DND-41 (cell line): ENCODE measurements around the gene RBPJ.

ENCODE experiments used
- ATAC-seq: fragments of 200-7000 bp; cut with Tn5 transposase; 3 replicates; pipeline ENCODE4 v1.9.1; 2021; ENCODE audit warnings: low read depth; ENCODE audit not compliant: insufficient read depth
- DNase-seq: peaks from one replicate; pipeline ENCODE4 v3.0.0-alpha.2; 2020
- H2AFZ ChIP-seq: 2 replicates; pipeline ENCODE4 v1.6.0; 2012; ENCODE audit warnings: low read depth, low read length
- H3K27ac ChIP-seq: 2 replicates; pipeline ENCODE4 v1.5.1; 2012; ENCODE audit warnings: low read length, inconsistent platforms
- H3K27me3 ChIP-seq: fragments of 200-600 bp; sonication (generic); 2 replicates; pipeline ENCODE4 v1.6.0; 2012; ENCODE audit warnings: low read length, mild to moderate bottlenecking, inconsistent platforms; ENCODE audit not compliant: insufficient read depth, poor library complexity
- H3K36me3 ChIP-seq: 2 replicates; pipeline ENCODE4 v1.5.1; 2012; ENCODE audit warnings: low read length, inconsistent platforms; ENCODE audit not compliant: insufficient read depth
- H3K4me1 ChIP-seq: 2 replicates; pipeline ENCODE4 v1.5.1; 2012; ENCODE audit warnings: mild to moderate bottlenecking, low read length; ENCODE audit not compliant: insufficient read depth
- H3K4me2 ChIP-seq: 2 replicates; pipeline ENCODE4 v1.6.0; 2012; ENCODE audit warnings: mild to moderate bottlenecking, moderate library complexity, low read length, inconsistent platforms; ENCODE audit not compliant: insufficient read depth
- H3K4me3 ChIP-seq, 2 experiments: fragments of 200-600 bp in 1 of 2; shearing (Covaris generic) in 1 of 2; 2 replicates each; pipeline ENCODE4 v1.5.1; 2012 to 2016; ENCODE audit warnings: inconsistent platforms in 2 of 2, low read length in 2 of 2, mild to moderate bottlenecking in 2 of 2, low read depth in 1 of 2, moderate library complexity in 1 of 2
- H3K79me2 ChIP-seq: 2 replicates; pipeline ENCODE4 v1.6.0; 2012; ENCODE audit warnings: low read length, inconsistent platforms; ENCODE audit not compliant: insufficient read depth
- H3K9ac ChIP-seq: 2 replicates; pipeline ENCODE4 v1.6.0; 2012; ENCODE audit warnings: low read depth, mild to moderate bottlenecking, inconsistent platforms, low read length, moderate library complexity
- H3K9me3 ChIP-seq: 2 replicates; pipeline ENCODE4 v1.5.1; 2012; ENCODE audit warnings: low read length, moderate library complexity, mild to moderate bottlenecking, inconsistent platforms; ENCODE audit not compliant: insufficient read depth, severe bottlenecking
- H4K20me1 ChIP-seq: 2 replicates; pipeline ENCODE4 v1.6.0; 2012; ENCODE audit warnings: low read length; ENCODE audit not compliant: insufficient read depth
- CTCF ChIP-seq: IDR thresholded peaks from 2 replicates; pipeline ENCODE4 v1.5.1; 2012; ENCODE audit warnings: borderline replicate concordance, low read length, moderate library complexity, mild to moderate bottlenecking; ENCODE audit not compliant: poor library complexity, severe bottlenecking; ENCODE audit errors: extremely low read depth
- EZH2 ChIP-seq: IDR thresholded peaks from 3 replicates; pipeline ENCODE4 v1.6.1; 2012; ENCODE audit warnings: borderline replicate concordance, low read depth, mild to moderate bottlenecking, moderate library complexity, low read length, inconsistent platforms; ENCODE audit not compliant: severe bottlenecking

RBPJ gene

DNA sequence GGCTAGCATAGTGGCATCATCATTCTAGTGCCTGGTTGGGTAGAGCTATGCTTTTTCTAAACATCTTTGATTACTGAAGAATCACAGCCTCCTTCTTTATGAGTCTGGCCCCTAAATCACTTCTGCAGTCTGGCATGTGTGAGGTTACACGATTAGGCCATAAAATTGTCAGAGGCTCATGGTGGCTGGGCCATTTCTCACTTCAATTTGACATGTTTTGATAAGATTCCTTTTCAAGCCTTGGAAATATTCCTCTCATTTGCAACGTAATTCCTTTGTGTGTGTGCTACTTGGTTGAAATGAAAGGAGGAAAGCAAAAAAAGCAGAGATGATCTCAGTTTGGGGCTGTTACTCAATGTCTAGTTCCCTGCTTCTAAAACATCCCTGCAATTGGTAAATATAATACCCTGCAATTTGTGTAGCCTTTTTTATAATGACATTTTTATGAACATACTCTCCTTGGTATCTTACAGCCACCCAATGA lies 163.3 kb downstream of the RBPJ start:
- H3K79me2 ChIP-seq, result no peaks in the 10 kb centered on the region
- H3K27me3 ChIP-seq, result no peaks in the 10 kb centered on the region
- H3K4me3 ChIP-seq, result no peak overlapping the region
- DNase-seq, result no peak
- H2AFZ ChIP-seq, result no peak overlapping the region
- H3K36me3 ChIP-seq, result no peaks in the 10 kb centered on the region
- ATAC-seq, result no peak
- no peak overlapping the region for H3K4me2 ChIP-seq
- H3K4me1 ChIP-seq, result no peaks in the 10 kb centered on the region
- H3K9ac ChIP-seq, result no peak overlapping the region
- H3K27ac ChIP-seq, result no peak overlapping the region
- TF ChIP-seq CTCF, result no peak
- TF ChIP-seq EZH2, result no peak
- no peaks in the 10 kb centered on the region for H4K20me1 ChIP-seq
- H3K9me3 ChIP-seq, result no peaks in the 10 kb centered on the region

DNA sequence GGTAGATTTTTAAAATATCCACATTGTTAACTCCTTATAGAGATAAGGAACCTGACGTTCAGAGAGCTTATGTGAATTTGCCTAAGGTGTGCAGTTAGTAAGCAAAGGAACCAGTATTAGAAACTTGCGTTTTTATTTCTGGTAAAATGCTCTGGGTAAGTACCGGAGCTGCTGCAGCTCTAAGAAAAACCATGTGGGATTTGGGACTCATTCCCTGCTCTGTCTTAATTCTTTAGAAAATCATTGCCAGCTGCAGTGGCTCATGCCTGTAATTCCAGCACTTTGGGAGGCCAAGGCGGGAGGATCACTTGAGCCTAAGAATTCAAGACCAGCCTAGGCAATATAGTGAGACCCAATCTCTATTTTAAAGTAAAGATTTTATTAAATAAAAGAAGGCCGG lies 163.7 kb downstream of the RBPJ start:
- ATAC-seq (no peak), DNase-seq (no peak)
- Histone ChIP-seq H3K79me2 (no peaks in the 10 kb centered on the region), H3K9me3 (no peaks in the 10 kb centered on the region), H3K4me1 (no peaks in the 10 kb centered on the region), H2AFZ (no peak overlapping the region), H3K36me3 (no peaks in the 10 kb centered on the region), H3K9ac (no peak overlapping the region), H3K4me2 (no peak overlapping the region), H3K4me3 (no peak overlapping the region), H3K27ac (no peak overlapping the region), H3K27me3 (no peaks in the 10 kb centered on the region), H4K20me1 (no peaks in the 10 kb centered on the region)
- TF ChIP-seq EZH2 (no peak), CTCF (no peak)
